HG03108 (cell line): Measurements from ENCODE around the gene ISCU.
"Not testable (repeated sequence)": the region's sequence is repeated elsewhere in the genome, so short reads cannot be mapped to it uniquely, and the experiment has no call there.

Experiments used
- ATAC-seq: cut with Tn5 transposase; IDR thresholded peaks from one replicate; pipeline ENCODE4 v1.9.1; 2021; ENCODE audit warnings: moderate library complexity; ENCODE audit not compliant: unreplicated experiment

The ISCU gene

DNA sequence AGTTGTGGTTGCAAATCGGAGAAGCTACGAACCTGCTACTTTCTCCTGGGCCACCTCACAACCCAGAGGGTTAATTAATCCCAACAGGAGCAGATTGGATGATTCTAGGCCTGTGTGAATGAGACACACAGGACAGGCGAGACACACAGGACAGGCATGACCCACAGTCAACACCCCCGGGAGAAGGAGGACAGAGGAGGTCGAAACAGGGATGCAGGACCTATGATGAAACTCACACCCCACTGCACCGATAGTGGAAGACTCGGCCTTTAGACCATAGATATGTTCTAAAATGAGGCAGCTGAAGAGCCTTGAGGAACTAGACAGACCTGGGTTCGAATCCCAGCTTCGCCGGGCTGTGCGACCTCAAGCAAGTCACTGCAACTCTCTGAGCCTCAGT is 23.9 kb downstream of the ISCU start:
- ATAC-seq, result no peak

DNA sequence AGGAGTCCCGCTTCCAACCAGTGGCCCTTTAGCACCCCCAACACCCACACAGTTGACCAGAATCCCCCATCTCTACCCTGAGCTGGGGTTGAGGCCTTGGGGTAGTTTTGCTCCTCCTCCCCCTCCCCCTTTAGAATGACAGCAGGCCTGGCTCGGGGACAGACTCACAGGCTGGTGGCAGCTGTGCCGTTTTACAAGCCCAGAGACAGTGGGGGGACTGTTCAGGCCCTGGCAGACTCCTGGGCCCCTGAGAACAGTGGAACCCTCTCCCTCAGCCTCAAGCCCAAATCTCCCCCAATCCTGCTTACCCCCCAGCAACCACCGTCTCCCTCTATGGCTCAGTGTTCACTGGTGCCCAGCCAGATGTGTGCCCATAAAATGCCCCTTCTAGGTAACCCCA is 25.4 kb downstream of the ISCU start:
- no peak for ATAC-seq

DNA sequence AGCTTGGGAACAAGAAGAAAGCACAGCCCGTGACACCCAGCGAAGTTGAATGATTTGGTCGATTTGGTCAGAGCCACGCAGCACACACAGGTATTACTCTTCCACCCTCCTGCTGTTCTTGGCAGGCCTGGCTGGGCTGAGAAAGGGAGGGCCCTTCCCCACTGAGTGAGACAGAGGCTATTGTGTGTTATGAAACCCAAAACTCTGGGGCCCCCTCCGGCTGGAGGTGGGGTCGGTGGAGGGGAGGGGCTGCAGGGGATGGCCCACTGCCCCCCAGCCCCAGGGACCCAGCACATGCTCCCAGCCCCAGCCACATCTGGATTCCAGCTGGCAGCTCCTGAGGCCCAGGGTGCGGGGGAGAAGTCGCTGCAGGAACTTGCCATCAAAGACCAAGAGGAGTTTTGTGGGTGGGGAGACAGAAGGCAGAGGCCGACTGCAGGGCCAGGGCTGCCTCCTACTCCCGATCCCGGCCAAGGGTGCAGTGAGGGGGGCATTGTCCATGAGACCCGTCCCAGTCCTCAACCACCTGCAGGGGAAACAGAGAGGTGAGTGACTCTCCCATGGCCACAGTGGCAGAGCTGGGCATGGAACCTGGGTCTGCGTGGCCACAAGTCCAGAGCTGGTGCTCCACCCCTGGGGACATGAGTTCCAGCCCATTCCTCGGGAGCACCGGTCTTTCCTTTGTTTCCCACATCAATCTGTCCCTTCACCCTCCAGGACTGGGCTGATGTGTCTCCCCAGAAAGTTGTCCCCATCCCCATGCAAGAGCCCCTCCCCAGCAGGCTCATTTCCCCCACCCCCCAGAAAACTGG is 26.8 kb downstream of the ISCU start:
- ATAC-seq, result no peak

DNA sequence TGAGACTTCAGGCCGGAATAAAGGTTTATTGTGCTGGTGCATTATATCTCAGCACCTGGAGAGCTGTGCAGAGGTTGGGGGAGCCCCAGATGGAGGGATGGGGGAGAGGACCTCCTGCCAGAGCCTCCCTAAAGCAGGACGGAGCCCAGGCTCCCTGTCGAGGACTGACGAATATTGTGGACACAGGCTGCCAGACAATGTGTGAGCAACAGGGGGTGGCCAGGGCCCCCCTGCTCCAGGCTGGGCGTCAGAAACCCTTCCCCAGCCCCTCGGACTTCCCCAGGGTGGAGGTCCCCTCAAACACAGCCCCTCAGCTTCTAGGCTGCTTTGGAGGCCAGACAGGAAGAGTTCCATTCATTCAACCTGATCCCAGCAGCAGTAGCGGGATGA is 27.4 kb downstream of the ISCU start:
- ATAC-seq, result no peak

DNA sequence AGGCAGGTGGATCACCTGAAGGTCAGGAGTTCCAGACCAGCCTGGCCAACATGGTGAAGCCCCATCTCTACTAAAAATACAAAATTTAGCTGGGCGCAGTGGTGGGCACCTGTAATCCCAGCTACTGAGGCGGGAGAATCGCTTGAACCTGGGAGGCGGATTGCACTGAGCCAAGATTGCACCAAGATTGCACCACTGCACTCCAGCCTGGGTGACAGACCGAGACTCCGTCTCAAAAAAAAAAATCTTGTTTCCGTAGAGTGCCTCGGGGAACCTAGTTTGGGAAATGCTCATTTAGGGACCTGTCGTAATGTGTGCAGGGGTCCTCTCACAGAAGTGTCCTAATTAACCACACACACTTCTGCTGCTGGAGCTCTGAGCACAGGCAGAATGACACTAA is 28.1 kb downstream of the ISCU start:
- not testable (repeated sequence) for ATAC-seq

DNA sequence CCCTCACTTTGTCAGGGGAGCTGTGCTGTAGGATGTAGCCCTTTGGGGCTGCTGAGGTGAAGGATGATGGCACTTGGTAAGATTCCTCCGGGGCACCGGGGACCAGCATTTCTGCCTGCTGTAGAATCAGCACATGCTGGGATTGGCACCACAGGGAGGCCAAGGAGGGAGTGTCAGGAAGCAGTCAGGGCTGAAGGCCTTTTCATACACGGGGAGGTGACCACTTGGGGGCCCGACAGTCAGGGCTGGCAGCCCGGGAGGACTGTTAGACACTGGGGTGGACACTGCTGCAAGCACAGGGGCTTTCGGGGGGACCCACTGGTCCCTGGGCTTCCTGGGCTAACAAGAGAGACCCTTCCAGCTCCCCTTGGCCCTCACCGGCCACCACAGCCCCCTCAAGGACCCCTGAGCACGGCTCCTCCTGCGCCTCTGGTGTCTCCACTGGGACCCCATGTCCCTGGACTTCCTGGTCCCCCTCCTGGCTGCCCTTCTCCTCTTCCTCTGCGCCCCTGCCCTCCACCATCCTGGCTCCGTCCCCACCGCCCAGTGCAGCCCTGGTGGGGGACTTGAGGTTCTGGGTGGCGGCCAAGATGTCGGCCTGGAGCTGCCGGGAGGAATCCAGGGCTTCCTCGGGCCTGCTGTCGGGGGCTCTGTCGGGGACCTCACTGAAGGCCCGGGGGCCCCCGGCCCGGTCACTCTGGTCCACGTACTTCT is 29.0 kb downstream of the ISCU start:
- ATAC-seq, result no peak

DNA sequence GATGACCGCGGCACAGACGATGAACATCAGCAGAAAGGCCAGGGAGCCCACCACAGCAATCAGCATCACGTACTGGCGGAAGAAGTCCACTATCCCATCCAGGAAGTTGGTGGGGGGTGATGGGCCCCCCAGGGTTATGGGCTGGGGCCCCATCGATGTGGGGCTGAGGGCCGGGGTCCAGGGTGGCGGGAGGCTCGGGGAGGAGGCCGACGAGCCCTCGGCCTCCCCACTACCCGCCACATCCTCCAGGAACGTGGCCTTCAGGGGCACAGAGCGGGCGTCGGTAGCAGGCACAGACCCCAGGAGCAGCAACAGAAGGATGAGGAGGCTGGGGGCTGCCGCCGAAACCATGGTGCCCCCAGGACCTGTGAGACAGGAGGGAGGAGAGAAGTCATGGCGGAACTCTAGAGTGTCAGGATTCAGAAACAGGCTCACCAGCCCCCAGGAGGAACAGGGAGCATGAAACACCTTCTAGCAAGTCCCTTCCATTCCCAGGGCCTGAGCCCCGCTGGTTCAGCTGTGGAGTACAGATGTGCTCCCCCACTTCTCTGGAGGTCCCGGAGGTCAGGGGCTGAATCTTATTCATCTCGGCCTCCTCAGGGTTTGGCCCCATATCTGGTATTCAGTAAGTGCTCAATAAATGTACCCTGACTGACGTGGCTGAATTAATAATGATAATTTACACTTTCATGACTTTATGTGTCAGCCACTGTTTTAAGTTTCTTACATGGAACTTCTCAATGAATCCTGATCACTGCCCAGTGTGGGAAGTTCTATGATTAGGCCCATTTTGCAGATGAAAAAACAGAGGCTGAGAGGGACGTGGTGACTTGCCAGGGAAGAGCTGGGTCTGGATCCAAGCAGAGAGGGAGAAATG is 29.9 kb downstream of the ISCU start:
- ATAC-seq, result no peak

DNA sequence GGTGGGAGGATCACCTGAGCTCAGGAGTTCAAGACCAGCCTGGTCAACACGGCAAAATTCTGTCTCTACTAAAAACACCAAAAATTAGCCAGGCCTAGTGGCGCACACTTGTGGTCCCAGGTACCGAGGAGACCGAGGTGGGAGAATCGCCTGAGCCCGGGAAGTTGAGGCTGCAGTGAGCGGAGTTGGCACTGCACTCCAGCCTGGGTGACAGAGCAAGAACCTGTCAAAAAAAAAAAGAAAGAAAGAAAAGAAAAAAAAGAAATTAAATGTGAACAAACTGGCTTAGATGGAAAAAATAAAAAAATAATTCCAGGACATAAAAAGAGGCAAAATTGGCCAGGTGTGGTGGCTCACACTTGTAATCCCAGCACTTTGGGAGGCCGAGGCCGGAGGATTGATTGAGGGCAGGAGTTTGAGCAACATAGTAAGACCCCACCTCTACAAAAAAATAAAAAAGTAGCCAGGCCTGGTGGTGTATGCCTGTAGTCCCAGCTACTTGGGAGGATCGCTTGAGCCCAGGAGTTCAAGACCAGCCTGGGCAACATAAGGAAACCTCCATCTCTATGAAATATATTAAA is 32.0 kb downstream of the ISCU start:
- no peak for ATAC-seq

DNA sequence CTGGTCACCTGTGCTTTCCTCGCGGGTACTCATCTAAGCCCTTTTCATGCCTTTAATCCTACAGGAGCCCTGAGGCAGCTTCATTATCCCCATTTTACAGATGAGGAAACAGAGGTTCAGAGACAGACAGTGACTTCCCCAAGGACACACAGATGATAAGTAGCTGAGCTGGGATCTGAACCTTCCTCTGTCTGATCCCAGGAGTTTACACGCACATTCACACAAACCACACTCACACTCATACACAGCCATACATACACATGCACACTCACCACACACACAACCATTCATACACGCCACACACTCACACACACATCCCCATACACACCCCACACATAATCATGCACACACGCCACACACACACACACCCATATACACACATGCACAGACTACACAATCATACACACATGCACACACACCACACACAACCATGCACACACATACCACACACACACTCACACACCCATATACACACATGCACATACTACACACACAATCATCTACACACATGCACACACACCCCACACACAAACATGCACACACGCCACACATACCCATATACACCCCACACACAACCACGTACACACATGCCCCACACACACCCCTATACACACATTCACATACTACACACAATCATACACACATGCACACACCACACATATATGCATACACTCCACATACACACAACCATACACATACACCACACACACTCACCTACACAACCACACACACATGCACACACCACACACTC is 32.7 kb downstream of the ISCU start:
- no peak for ATAC-seq

DNA sequence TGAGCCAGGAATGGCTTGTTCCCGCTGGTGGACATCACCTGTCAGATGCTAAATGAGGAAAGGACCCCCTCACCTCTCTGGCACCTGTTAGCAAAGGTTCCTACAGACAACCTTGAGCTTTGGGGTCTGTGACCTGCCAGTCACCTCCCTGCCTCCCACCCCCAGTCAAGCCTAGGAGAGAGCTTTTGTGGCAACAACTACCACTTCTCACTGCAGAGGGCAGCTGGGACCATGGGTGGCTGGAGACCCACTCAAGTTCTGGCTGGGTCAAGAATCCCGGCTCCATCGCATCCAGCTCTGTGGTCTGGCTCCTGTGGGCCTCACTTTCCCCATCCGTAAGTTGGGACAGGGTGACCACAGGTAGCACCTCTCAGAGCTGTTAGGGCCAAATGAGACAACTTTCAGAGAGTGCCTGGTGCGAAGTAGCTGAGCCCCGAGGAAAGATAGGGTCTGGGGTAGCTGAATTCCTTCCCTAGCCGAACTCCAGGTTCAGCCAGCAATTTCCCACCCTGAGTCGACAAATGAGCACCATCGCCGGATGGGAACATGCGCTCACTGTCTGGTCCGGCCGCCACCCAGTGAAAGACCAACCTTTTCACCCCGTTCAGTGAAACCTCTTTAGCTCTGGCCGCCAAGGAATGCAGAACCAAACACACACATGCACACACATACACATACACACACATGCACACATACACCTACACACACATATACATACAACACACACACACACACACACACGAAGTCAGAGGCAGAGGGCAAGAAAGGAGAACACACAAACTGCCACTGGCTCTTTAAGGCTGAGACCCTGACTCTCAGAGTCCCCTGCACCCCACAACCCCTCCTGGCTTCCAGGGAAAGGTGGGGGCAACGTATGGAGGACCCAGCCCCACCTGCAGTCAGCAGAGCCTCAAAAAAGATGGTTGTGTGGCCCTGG is 33.6 kb downstream of the ISCU start:
- ATAC-seq, result no peak

DNA sequence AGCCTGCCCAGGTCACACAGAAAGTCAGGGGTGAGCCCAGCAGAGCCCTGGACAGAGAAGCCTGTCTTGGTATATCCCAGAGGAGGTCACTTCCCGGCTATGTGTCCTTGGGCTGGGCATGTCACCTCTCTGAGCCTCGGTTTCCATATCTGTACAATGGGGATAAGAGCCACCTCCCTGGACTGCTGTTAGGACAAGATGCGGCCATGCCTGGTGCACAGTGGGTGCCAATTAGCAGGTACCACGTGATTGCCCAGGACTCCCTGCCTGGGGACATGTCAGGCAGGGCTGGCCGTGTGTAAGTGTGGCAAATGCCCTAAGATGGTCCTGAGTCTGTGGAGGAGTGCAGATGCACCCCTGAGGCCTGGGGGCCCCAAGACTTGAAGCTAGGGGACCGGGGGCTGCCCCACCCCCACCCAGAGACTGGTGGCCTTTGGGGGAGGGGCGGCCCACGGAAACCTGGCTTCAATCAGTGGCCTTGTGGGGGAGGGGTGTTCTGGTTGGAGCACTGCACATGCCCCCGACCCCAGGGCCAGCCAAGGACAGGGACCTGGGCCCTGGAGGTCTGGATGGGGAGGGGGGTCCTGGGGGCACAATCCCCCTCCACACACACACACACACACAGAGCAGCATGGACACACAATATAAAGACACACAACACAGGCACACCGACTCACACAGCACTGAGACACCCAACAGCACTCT is 34.6 kb downstream of the ISCU start:
- ATAC-seq, result no peak

DNA sequence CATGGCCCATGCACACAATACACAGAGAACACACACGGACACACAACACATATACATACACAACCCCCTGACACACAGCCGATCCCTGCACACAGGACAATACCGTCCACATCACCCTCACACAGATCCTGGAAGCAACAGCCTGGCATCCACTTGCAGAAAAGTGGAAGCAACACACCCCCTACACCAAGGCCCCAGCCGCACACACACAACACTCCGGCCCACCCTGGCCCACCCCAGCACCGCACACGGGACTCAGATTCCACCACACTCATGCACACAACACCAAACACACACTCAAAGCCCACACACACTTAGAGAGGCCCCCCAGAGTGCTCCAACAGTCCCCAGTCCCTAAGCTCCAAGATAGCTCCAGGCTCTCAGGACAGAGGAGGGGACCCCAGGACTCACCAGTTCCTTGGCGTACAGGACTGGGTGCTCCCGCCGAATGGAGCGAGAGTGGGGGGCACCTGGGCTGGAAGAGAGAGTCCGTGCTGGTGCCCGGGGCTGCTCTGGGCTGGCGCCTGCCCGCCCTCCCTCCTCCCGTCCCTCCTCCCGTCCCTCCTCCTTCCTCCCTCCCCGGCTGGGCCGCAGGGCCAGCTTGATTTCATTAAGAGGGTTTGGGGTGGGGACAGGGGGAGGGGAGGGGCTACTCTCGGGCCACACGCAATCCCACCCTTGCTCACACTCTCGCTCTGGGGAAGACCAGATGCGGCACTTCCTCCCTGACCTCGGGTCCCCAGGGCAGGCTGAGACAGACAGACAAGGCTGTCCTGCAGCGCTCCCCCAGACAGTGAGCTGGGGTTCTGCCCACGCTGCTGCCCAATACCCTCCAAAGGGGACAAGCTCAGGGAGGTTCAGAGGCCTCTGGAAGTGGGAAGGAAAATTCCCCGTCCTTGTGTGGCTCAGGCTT is 35.4 kb downstream of the ISCU start, which contains the start of gene TMEM119:
Gene TMEM119, minus strand, starts transcription at position 526 of the 913 bp plus-strand sequence. CDS start 5,701 bp downstream, outside the sequence.
- no peak for ATAC-seq

DNA sequence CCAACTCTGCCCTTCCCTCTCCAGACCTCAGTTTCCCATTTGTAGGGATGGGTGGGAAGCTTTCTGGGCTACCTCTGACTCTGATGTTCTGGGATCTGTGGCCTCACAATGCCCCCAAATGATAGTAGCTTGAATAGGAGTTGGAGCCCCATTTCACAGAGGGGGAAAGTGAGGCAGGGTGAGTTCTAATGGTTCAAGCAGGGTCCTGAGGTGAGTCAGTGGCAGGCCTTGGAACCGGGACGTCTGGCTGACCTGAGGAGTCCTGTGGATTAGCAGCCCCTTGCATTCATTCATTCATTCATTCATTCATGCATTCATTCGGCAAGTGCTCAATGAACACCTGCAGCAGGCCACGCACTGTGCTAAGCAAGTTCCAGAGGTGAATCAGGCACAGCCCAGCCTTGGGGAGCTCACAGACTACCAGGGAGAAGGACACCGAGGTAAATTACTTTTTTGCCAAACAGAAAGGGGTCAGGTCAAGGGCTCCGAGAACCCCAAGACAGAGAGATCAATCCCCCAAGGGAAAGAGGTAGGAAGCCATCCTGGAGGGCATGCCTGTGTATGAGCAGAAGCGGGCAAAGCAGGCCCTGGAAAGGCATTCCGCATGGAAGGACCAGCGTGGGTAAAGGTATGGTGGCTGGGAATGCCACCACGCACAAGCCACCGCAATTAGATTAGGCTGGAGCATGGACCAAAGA is 36.3 kb downstream of the ISCU start:
- no peak for ATAC-seq

DNA sequence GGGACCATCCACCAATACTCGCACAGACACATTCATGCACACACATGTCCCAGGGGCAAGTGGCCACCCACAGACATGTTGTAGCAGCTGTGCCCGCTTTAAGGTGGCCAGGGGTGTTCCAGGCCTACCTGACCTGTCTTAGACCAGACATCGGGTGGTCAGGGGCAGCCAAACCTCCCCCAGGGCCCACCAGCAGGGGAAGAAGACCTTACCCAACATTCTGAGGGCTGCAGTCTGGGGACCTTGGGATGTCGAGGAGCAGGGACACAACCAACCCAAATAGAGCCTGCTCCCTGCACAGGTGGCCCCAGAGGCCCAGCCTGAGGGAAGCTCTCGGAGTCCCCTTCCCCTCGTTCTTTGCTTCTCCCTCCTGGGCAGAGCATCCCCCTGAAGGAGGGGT is 37.1 kb downstream of the ISCU start:
- ATAC-seq, result no peak

DNA sequence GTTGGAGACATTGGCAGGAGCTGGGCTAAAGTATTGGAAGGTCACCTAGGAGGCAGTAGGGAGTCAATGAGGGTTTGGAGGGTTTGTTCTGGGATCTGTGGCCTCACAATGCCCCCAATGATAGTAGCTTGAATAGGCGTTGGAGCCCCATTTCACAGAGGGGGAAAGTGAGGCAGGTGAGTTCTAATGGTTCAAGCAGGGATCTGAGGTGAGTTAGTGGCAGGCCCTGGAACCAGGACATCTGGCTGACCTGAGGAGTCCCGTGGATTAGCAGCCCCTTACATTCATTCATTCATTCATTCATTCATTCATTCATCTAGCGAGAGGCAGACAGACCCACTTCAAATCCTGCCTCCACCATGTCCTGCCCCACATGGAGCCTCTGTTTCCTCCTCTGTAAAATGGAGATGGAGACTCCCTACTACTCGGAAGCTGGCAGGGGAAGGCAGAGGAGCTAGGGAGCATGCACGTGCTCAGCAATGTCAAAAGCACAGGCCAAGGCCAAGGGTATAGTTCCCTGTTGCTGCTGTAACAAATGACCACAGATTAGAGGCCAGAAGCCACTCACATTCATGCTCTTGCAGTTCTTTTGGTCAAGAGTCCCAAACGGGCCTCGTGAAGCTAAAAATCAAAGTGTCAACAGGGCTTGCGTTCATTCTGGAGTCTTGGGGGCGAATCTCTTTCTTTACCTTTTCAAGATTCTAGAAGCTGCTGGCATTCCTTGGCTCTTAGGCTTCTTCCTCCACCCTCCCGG is 37.7 kb downstream of the ISCU start:
- no peak for ATAC-seq

DNA sequence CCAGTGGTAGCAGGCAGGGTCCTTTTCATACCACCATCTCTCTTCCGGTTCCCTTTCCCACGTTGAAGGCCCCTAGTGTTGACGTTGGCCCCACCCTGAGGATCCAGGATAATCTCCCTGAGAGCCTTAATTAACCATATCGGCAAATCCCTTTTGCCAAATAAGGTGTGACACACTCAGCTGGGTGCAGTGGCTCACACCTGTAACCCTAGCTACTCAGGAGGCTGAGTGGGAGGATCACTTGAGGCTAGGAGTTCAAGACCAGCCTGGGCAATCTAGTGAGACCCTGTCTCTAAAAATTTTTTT is 38.3 kb downstream of the ISCU start:
- no peak for ATAC-seq
